ENCODE results near the gene CHRM5.

GRCh38 chr15:34023907-34024306, 55.6 kb downstream of the CHRM5 start:
- no peak for TF ChIP-seq POLR2A (IDR thresholded peaks at IDR 0.05)
- no peak for TF ChIP-seq CTCF (IDR thresholded peaks at IDR 0.05)
